CD4-positive, alpha-beta T cell treated with Interleukin-6 at 100 ng/mL for 8 hours (primary cell): ENCODE data around the gene MECR.

Experiments
- DNase-seq: peaks from one replicate; pipeline ENCODE4 v3.0.0-alpha.2; 2020; ENCODE audit warnings: mixed read lengths, low spot score

Gene MECR

DNA sequence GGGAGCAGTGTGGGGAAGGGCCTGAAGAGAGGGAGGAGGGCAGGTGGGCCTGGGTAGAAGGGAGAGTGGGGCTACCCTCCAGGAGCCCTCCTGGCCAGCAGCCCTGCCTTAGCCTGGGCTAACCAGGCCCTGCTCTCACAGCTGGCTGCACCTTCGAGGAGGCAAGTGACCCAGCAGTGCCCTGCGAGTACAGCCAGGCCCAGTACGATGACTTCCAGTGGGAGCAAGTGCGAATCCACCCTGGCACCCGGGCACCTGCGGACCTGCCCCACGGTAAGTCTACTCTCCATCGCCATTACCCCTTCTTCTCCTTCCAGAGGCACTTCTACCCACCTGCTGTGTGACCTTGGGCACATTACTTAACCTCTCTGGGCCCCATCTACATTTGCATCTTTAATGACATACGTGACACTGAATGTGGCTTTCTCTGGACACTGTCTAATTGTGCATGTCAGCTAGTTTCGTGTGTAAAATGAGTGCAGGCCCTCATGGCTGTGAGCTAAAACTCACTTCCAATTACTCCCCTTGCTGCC lies 24.5 kb upstream of the MECR start:
- DNase-seq = no peak

- no peak for DNase-seq
Observed at GRCh38 chr1:29254346-29254745, 23.6 kb upstream of the MECR start.

GRCh38 chr1:29253180-29253579 lies 22.4 kb upstream of the MECR start:
- no peak for DNase-seq

GRCh38 chr1:29251164-29252124 lies 20.7 kb upstream of the MECR start:
- DNase-seq = no peak

- DNase-seq = no peak
Observed at GRCh38 chr1:29249951-29250581, 19.3 kb upstream of the MECR start.

- DNase-seq = no peak
Observed at GRCh38 chr1:29249170-29249691, 18.5 kb upstream of the MECR start.

DNA sequence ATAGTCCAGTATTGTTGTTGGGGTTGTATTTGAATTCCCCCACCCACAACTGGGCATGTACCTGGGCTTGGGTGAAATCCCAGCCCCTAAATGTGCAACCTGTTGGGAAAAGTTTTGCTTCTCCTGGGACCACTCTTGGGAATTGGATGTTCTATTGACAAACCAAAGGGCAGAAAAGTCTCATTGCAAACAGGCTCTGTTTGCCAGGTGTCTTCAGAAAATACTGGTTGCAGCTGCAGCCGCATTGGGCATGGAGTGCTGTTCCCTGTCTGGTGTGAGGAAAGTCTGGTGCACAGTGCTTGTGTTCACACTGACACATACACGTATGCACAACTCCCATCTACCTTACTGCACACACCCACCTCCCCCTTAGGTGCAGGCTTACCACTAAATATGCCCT lies 17.7 kb upstream of the MECR start:
- no peak for DNase-seq

GRCh38 chr1:29247571-29248273 lies 17.0 kb upstream of the MECR start:
- no peak for DNase-seq

- DNase-seq = no peak
Observed at GRCh38 chr1:29247044-29247443, 16.3 kb upstream of the MECR start.

GRCh38 chr1:29245876-29246275 lies 15.1 kb upstream of the MECR start:
- DNase-seq = no peak

DNA sequence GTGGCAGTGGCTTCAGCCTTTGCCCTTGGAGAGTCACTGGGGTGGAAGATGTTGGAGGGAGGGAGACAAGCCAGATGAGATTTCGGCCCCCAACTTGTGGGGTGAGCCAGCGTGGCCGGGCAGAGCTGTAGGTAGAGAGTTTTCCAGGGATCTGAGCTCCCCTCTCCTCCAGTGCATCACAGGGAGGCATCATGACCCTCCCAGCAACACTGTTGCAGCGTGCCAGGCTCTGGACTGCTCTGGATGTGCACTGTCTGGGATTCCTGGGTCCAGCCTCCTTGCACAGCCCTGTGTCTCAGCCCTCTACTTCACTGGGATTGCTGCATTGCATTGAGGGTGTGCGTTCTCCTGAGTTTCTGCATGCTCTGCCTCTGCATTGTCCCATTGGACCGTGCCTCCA lies 14.5 kb upstream of the MECR start:
- DNase-seq = no peak

GRCh38 chr1:29243871-29244200 lies 13.1 kb upstream of the MECR start:
- DNase-seq = no peak

GRCh38 chr1:29243023-29243870 lies 12.5 kb upstream of the MECR start:
- no peak for DNase-seq

DNA sequence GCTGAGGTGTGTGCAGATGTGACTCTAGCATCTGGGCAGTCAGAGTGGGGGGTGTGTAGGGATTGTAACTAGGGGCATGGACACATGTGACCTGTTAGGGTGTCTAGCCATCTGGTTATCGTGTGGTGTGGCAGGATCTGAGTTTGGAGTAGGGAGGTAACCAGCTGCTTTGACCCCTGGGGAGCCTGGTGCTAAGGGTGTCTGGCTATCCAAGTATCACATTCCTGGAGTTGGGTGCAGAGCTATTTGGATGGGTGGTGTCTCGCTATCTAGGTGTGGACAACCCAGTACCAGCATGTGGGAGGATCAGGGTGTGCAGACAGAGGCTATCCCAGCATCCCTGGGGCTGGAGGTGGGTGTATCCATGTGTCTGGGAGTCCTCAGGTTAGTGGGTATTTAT lies 10.3 kb upstream of the MECR start:
- no peak for DNase-seq

DNA sequence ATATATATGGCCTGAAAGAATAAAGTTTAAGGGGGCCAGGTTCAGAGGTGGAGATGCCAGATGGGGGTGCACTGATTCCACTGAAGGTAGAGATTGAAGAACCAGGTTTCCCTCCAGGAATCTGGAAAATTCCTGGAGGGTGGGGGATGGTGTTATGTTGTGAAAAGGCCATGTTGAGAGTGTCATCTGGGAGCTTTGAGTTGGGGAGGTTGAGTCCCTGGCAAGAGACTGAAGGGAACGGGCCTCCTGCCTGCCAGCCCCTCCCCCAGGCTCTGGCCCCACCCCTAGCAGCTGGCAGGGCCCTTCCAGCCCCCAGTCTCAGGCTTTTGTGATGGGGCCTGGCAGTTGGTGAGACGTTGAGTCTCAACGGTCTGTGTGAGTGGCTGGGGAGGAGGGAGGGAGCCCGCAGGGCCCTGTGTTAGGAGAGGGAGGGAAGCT lies 9.7 kb upstream of the MECR start:
- no peak for DNase-seq

DNA sequence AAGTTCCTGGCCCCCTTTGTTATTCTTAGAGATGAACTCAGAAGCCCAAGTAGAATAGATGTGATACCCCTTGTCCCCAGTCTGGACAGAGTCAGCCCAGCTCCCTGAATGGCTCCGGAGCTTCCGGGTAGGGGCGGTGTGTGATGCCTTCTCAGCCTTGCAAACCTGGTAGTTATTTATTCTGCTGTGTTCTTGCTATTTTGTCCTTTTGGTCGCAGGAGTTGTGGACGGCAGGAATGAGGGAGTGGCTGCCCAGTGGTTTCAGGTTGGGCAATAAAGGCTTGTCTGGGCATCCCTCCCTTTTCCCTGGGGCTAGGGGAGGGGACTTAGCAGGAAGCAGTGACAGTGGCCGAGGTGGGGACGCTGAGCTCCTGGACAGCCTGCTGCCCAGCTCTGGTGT lies 8.4 kb upstream of the MECR start:
- no peak for DNase-seq

DNA sequence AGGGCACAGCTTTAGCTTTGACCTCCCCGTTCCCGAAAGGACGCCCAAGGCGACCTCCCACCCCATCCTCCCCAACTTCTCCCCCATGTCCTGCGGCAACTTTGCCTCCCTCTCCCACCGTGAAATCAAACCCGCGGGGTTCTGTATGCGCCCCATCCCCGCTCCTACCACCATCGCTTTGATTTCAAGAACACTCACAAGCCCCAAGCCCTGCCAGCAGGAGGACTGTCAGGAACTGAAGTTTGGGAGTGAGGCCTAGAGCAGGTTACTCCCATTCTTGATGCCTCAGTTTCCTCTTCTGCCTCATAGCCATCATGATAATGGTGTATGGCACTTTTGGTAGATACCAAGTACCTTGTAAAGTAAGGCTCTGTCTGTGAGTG lies 7.9 kb upstream of the MECR start:
- DNase-seq = no peak

DNA sequence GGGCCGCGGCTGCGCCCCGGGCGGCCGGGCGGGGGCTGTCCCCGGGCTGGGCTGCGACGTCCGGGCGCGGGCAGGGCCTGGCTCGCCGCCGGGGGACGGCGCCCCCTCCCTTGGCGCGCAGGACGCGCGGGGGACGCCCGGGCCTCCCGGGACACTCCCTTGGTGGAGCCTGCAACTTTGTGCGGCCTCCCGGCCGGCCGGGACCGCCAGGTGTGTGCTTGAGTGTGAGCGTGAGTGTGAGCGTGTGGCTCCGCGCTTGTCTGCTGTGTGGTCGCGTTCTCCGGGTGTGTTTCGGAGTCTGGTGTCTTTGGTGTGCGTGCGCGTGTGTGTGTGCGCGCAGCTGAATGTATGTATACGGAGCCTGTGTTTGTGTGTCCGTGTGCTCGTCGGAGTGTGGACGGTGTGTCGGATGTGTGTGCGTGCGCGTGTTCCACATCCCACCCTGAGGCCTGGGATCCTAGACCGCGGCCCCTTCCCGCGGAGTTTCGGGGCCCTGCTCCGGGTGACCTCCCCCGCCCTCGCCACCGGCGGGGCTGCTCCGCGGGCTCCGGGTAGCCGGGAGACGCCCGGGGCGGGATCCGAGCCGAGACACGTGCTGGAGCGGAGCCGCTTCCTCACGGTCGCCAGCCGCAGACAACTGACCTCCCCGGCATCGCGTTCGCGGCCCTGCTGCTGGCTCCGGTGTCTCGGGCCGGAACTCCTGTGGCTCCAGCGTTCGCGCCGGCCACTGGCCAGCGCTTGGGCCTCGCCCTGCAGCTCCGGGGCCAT lies 7.3 kb upstream of the MECR start:
- no peak for DNase-seq

- no peak for DNase-seq
Observed at GRCh38 chr1:29237129-29237821, 6.5 kb upstream of the MECR start.

DNA sequence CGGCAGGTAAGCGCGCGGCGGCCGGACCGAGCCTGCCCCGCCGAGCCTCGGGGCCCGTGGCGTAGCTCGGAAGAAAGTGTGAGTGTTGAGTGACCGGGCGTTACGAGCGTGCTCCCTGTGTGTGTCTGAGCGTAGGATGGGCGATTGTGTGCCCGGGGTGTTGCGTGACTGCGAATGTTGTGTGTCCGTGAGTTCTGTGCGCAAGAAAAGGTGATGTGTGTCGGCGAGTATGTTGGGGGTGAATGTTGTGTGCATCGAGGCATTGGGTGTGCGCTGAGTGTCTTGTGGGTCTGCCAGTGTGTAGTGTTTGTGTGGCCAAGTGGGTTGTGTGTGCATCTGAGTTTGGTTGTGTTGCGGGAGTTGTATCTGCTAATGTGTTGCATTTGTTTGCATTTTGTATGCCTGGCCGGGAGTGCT lies 6.0 kb upstream of the MECR start:
- no peak for DNase-seq
